PC-3 (cell line): Measurements from ENCODE around the gene SPOP.

Source experiments
- CTCF ChIP-seq: fragments of 300-600 bp; sonication (generic); conservative IDR thresholded peaks from 2 replicates; pipeline ENCODE4 v1.5.1; 2017; ENCODE audit warnings: antibody characterized with exemption, low read depth, mild to moderate bottlenecking, low read length
- EZH2 ChIP-seq: fragments of 300-600 bp; sonication (generic); IDR thresholded peaks from one replicate; pipeline ENCODE4 v1.6.1; 2017; ENCODE audit warnings: antibody characterized with exemption, mild to moderate bottlenecking, low read length; ENCODE audit not compliant: unreplicated experiment

GRCh38 chr17:49582055-49582722 is 95.7 kb downstream of the SPOP start:
- TF ChIP-seq CTCF (no peak), EZH2 (no peak)
